HG02763 (cell line): ENCODE data around the gene EPB41L1.
"Not testable (repeated sequence)": the region's sequence is repeated elsewhere in the genome, so short reads cannot be mapped to it uniquely, and the experiment has no call there.

Experiments used
- ATAC-seq: cut with Tn5 transposase; IDR thresholded peaks from one replicate; pipeline ENCODE4 v1.9.1; 2021; ENCODE audit warnings: mild to moderate bottlenecking, moderate library complexity; ENCODE audit not compliant: unreplicated experiment

The EPB41L1 gene

DNA sequence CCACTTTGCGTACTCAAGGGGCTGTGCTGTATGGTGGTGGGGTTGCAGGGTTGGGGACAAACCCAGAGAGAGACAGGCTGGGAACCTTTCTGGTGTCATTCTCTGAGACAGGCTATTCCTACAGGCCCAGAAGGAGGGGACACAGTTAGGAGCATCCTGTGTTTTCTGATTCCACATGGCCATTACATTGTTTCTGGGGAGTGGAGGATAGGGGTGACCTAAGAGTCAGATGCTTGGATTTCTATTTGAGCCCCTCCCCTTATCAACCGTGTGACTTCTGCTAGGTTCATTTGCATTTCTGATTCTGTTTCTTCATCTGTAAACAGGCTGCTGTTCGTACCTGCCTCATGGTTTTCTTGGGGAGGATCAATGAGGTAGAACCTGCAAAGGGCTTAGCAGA, 29.4 kb upstream of the EPB41L1 start:
- no peak for ATAC-seq

DNA sequence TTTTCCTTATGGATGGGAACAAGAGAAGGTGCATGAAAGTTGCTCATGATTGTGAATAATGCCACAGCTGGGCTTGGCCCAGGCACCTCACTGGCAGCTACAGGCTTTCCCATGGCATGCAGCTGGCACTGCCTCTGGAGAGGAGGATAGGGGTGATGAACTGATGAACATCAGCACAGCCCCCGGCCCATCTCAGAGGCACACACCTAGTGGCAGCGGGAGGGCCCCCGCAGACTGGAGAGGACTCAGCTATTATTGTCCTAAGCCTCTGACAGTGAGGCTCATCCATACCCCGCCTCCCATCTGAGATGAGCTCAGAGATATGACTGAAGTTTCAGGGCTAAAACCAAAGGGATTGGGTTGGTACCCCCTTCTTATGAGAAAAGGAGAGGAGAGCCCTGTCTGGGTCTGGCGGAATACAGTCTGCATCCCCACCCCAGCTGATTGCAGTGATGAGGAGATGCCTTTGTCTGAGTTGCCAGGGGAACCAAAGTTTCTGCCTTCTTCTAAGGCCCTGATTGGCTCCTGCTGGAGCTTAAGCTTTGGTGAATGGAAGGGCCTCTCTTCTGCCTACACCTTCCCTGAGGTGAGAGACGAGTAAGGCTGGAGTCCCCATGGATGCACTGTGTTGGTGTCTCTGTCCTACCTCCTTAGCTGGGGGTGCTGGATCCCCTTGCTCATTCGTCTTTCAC, 27.6 kb upstream of the EPB41L1 start:
- no peak for ATAC-seq

DNA sequence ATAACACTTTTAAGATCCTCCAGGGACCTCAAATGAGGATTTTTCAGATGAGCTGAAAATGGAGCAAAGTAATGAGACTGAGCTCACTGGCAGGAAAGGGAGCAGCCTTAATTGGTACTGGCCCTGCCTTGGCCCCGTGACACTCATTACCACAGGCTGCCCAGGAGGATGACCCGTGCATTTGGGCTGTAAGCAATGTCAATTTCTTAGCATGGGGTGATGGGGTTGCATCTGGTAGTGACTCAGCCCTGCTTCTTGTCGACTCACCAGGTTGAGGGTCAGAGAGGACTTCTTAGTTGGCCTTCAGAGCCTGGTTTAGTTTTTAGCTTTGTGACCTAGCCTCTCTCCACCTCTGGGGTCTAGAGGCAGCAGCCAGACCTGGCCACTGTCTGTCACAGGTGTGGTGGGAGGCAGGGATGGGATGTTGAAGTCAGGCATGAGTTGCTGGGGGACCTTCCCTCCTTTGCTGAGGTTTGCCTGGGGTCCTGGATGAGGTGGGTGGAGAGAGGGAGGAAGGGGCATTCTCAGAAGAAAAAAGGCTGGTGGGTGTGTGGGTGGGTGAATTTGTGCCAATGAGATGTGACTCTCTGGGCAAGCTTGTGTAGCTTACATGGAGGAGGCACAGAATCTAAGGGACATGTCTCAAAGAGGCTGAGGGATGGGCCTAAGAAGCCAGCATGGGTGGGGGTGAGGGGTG, 25.9 kb upstream of the EPB41L1 start:
- no peak for ATAC-seq

DNA sequence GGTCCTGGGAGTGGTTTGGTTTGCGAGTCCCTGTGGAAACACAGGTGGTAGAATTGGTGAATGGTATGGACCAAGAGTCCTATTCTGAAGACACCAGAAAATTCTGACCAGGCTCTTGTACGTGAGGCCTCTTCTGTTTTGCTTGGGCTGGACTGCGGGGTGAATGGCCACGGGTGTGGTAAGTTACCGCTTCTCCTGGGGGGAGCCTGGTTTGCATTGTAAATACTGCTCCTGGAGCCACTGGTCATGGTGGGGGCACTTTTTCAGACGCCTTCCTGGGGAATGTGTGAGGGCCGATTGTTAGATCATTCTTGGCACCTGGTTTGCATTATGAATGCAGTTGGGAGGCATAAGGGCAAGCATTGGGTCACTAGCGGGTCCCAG, 25.4 kb upstream of the EPB41L1 start:
- no peak for ATAC-seq

- ATAC-seq, result no peak
Observed at GRCh38 chr20:36130390-36130789, 24.1 kb upstream of the EPB41L1 start.

DNA sequence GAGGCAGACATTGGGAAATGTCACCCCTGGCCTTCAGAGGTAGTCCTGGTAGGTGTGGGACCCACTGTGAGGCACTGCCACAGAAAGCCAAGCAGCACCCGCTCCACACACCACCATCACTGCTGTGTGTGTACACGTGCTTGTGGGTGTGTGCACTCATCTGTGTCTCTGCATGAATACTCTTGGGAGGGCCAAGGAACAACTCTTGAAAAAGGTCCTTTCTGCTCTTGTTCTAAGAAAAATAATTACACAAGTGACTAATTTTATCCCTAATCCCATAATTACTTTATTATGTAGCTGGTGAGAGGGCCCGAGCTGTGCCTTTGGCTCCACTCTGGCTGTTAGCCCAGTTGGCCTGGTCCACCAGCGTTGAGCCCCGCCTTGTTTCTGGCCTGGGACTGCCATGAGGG, 21.7 kb upstream of the EPB41L1 start:
- no peak for ATAC-seq

DNA sequence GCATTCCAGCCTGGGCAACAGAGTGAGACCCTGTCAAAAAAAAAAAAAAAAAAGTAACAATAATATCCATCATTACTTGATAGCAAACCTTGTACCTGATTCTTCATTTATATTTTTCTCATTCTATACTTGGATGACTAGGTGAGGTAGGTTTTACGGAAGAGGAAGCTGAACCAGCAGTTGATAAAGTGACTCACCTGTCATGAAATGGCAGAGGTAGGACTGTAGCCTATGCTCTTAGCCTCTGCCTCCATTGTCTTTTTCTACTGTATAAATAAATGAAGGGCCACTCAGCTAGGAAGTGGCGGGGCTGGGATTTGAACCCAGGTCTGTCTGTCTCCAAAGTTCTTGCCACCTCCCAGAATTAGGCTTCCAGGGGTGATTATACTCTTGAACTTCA, 20.7 kb upstream of the EPB41L1 start:
- no peak for ATAC-seq

DNA sequence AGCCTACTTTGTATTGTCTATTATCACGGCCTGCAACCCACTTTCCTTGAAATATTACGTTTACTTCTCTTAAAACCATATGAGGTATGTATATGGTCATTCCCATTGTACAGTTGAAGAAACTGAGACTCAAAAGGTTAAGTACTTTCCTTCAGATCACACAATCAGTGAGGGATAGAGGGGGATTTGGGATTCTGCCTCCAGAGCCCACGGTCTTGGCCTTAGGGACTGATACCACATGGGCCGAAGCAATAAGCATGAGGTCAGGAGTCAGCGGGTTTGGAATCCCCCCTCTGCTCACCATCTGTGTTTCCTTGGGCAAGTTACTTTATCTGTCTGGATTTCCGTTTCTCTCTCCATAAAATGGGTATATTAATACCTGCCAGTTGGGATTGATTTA, 19.4 kb upstream of the EPB41L1 start:
- ATAC-seq, result no peak

DNA sequence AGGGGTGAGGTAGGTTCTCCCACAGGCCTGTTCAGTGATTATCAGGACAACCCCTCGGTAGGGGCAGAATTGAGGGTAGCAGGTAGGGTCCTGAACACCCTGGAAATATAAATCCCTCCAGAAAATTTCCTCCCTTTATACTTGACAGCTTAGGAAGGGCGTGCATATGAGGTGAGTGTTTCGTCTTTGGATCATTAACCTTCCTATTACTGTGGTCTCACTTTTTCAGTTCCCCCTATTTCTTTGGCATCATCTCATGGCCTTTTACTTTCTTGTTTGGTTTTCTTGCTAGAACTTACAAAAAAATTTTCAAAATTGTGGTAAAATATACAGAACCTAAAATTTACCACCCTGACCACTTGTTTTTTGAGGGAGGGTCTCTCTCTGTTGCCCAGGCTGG, 18.7 kb upstream of the EPB41L1 start:
- ATAC-seq, result no peak

GRCh38 chr20:36137313-36137712, 17.2 kb upstream of the EPB41L1 start:
- not testable (repeated sequence) for ATAC-seq

- no peak for ATAC-seq
Observed at GRCh38 chr20:36141310-36141709, 13.2 kb upstream of the EPB41L1 start.

- ATAC-seq, result no peak
Observed at GRCh38 chr20:36144336-36144735, 10.2 kb upstream of the EPB41L1 start.

GRCh38 chr20:36145877-36146707, 8.4 kb upstream of the EPB41L1 start:
- no peak for ATAC-seq

- no peak for ATAC-seq
Observed at GRCh38 chr20:36147690-36148089, 6.8 kb upstream of the EPB41L1 start.

DNA sequence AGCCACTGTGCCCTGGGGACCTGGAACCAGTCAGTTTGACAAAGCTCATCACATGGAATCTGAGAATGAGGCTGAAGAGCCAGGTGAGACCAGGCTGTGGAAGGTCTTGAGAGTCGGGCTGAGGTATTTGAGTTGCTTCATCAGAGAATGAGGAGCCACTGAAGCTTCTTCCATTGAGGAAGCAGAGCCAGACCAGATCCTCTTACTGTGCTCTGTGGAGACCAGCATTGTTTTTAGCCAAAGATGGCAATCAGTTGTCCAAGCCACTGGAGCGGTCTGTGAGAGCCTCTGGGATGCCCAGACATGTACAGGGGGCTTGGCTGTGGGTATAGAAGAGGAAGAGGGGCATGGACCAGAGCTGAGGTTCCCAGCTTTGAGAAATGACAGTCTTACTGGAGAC, 6.1 kb upstream of the EPB41L1 start:
- ATAC-seq, result no peak

DNA sequence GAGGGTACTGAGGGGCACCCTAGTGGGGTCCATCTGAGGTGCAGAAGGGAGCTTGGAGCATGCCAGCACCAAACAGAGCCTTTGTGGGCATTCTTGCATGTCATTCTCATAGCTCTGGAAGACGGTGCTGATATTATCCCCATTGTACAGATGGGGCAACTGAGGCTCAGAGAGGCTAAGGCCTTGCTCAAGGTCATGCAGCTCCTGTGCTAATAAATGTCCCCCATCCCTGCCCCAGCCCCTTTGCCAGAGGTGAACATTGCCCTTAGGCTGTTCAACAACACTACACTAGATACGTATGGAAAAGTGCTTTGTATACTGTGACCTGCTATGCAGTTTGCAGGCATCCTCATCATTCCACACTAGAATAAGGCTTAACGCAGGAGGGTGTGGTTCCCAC, 5.5 kb upstream of the EPB41L1 start:
- no peak for ATAC-seq

GRCh38 chr20:36149469-36149868, 5.1 kb upstream of the EPB41L1 start:
- ATAC-seq, result no peak

- ATAC-seq, result no peak
Observed at GRCh38 chr20:36150489-36150846, 4.1 kb upstream of the EPB41L1 start.

GRCh38 chr20:36150847-36151539, 3.5 kb upstream of the EPB41L1 start:
- ATAC-seq, result no peak

GRCh38 chr20:36152261-36152660, 2.3 kb upstream of the EPB41L1 start:
- ATAC-seq, result no peak

GRCh38 chr20:36153204-36153603, 1.3 kb upstream of the EPB41L1 start:
- ATAC-seq, result no peak
